Activated T-helper 1 cell treated with anti-CD3 and anti-CD28 coated beads, Interleukin-2, amount 50 U/mL, for 16 hours (primary cell): ENCODE measurements around the gene LMOD3.

Experiments used
- DNase-seq, 2 donors: peaks; one replicate each; pipeline ENCODE4 v3.0.0-alpha.2; 2020; ENCODE audit warnings: low read depth in 1 of 2, low spot score in 1 of 2

Gene LMOD3

DNA sequence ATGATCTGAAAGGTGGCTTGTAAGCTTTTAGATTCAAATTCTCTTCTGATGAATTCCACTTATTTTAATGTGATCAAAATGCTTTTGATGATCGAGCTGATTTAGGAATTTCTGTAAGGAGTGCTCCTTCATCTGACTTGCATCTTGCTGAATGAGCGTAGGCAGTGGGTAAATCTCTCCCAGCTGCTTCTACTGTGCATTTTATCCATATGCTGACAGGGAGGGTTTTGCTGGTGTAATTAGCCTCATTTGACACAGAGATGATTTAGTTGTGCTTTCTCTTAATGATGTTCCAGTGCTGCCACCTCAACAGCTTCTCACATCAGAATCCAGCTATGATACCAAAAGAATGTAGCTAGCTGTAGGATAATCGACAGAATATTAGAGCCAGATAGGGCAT lies 3.8 kb upstream of the LMOD3 start:
- no peak for DNase-seq

DNA sequence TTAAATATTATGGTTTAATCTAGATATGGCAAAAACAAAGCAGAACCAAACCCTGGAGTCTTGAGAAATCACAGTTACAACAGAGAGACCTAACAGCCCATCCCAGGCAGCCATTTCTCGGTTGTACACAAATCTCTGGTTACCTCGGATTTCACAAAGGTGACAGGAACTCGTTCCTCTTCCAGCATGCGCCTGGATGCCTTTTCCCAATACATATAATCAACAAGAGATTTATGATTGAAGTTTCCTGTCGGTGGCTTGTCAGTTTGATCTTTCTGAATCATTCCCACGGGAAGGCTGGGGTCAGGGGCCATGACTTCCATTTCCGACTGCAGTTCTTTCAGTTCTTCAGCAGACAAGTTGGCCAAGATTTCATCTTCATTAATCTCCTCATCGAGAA lies 445 bp downstream of the LMOD3 start:
- DNase-seq: no peak

GRCh38 chr3:69121513-69121912 lies 882 bp downstream of the LMOD3 start:
- no peak for DNase-seq

GRCh38 chr3:69120879-69121464 lies 1.4 kb downstream of the LMOD3 start:
- peak; percentile 65 to 67 for DNase-seq

DNA sequence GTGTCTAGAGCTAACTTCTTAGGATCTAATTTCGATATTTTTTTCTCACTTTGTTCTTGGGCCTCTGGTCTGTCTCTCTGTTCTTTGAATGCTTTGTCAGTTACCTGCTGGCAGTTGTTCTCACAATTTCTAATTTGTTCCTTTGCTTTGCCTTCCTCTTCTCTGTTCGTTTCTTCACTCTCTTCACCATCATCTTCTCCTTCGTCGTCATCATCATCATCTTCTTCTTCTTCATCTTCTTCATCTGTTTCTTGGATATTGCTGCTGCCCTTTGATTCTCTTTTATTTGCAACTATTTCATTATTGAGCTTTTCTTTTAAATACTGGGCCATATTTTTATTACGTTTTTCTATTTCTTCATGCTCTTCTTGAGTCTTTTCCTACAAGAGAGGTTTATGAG lies 2.7 kb downstream of the LMOD3 start:
- DNase-seq: no peak

GRCh38 chr3:69119138-69119537 lies 3.3 kb downstream of the LMOD3 start:
- DNase-seq: no peak

DNA sequence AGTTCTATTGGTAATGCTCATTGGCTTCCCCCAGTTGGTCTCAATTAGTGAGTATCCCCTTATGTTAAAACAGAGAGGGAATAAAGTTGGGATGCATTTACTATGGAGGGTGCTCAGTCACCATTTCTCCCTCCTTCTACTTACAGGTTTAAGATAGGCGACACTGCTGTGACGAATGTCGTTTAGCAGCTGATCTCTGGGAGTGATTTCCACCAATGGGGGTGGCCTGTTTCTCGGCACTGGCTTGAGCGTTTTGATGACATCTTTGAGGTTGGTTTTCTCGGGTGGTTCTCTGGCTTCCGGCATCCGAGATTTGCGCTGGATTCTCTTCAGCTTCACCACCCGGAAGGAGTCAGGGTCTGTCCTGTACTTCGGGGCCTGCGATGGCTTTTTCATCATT lies 3.8 kb downstream of the LMOD3 start:
- DNase-seq: no peak

- DNase-seq: no peak
These were observed 5.5 kb downstream of the LMOD3 start for GRCh38 chr3:69116897-69117296.

- DNase-seq: no peak
These were observed 6.2 kb downstream of the LMOD3 start for GRCh38 chr3:69116162-69116561.

DNA sequence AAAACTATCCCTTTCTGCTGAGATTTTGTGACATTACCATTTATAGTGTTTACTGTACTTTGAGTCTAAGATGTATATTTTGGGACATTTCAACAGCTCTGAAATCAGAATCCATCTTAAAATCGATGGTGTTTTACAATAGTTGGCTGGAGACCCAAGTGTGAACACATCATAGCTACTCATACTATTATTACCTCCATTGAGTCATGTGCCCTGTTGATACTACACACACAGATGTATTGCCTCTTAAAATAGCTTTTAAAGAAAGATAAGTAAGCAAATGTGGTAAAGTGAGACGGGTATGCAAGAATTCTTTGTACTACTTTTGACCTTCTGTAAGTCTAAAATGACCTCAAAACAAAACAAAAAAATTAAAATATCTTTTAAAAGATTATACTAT lies 6.7 kb downstream of the LMOD3 start:
- no peak for DNase-seq

DNA sequence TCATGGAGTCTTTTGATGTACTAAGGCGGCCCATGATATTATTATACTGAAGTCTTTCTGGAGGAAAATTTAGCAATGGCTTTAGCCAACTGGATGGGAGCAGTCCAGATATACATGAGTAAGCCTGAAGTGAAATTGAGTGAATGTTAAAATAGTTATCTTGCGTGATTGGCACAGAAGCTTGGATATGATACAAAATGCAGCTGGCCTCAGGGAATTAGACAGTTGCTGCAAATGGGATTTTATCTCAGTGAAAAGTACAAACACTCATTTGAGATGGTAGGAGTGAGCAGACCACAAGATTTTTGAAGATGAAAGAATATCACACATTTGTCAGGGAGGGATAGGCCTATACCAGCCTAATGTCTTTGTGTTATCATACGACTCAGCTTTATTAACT lies 8.9 kb downstream of the LMOD3 start:
- no peak for DNase-seq

- no peak for DNase-seq
These were observed 11.4 kb downstream of the LMOD3 start for GRCh38 chr3:69110941-69111546.

DNA sequence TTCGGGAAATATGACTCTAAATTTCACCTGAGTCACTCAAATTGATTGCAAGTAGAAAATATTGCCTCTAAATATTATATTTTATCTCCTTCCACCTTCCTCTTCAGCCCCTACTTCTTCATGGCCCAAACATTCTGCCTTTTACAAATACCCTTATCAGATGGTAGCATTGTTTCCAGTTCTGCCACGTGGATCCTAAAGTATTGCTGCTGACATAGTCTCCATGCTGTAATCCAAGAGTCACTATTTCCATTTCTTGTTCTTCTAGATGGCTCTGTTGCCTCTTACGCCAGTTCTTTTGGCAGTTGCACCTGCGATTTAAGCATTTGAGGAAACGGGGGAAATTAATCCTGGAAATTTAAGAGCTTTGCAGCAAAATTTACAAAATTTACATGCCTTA lies 13.6 kb downstream of the LMOD3 start:
- DNase-seq: no peak

- no peak for DNase-seq
These were observed 14.6 kb downstream of the LMOD3 start for GRCh38 chr3:69107841-69108240.

GRCh38 chr3:69105320-69105719 lies 17.1 kb downstream of the LMOD3 start:
- DNase-seq: no peak

DNA sequence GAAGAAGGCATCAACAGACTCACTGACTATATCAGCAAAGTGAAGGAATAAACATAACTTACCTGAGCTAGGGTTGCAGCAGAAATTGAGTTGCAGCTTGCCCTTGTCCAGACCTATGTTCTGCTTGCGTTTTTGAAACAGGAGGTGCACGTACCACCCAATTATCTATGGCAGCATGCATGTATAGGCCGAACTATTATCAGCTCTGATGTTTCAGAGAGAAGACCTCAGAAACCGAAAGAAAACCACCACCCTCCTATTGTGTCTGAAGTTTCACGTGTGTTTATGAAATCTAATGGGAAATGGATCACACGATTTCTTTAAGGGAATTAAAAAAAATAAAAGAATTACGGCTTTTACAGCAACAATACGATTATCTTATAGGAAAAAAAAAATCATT lies 17.8 kb downstream of the LMOD3 start:
- DNase-seq: no peak

GRCh38 chr3:69103123-69103522 lies 19.3 kb downstream of the LMOD3 start:
- DNase-seq: no peak

- DNase-seq: no peak
These were observed 20.0 kb downstream of the LMOD3 start for GRCh38 chr3:69102384-69102783.

GRCh38 chr3:69099576-69099975 lies 22.8 kb downstream of the LMOD3 start:
- DNase-seq: no peak

DNA sequence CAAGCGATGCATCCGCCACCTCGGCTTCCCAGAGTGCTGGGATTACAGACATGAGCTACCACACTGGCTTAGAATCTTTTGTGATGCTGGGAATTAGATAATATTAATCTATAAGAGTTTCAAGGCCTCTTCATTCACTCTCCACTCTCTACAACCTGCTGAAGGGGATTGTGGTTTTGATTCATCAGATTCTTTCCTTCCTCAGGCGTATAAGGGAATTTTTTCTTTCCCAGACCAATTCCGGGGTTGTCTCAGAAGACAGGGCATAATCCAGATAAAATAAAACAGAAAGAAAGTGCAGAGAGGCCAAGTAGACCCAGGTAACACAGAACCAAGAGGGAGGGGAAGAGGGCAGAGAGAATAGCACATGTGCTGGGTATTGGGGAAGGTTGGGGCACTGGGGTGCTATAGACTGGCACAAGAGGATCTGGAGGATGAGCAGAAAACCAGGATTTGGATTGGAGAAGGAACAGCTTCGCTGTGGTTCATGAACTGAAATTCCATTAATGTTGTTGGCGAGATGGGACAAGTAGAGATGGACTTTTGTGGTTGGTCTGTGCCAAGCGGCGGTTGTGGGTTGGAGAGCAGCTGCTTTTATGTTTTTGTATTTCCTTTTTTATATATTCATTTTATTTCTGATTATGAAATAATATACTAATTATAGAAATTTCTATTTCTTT lies 24.8 kb downstream of the LMOD3 start:
- no peak for DNase-seq

DNA sequence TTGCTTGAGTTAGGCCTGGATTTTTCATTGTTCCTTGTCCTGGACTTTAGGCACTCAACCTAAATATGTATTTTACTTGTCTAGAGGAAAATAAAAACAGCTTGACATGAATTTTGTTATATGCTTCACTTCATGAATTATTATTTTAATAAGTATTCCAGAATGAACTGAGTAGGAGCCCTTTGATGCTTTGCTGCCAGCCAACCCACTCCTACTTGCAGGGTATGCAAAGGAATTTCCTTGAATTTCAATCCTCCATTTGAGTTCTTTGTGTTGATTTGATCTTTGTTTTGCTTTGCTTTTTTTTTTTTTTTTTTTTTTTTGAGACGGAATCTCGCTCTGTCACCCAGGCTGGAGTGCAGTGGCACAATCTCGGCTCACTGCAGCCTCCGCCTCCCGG lies 26.1 kb downstream of the LMOD3 start:
- DNase-seq: no peak

DNA sequence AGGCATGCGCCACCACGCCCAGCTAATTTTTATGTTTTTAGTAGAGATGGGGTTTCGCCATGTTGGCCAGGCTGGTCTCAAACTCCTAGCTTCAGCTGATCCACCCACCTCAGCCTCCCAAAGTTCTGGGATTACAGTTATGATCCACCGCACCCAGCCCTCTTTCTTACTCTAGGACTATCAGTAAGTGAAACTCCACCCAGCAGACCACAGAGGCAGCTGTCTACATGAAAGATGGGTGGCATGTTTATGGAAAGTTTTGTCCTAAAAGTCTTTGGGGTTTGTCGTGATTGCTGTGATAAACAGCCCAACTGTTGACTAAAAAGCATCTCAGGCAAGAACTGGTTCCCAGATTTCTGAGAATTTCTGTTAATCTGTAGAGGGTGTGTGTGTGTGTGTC lies 26.8 kb downstream of the LMOD3 start:
- DNase-seq: no peak
